Vagina (tissue), 2 donors: Measurements from ENCODE around the gene AICDA. TPM values are rescaled to one million over a fixed set of nuclear protein-coding genes. Genes with fewer than 3 reads are reported as not detected.

ENCODE experiments used
- DNase-seq, 2 donors: peaks; one replicate each; pipeline ENCODE4 v3.0.0-alpha.2; 2017; ENCODE audit errors: extremely low spot score in 2 of 2
- H3K27ac ChIP-seq: fragments of 200-600 bp; sonication (generic); one replicate; pipeline ENCODE4 v1.5.1; 2019
- H3K27me3 ChIP-seq: fragments of 200-600 bp; sonication (generic); one replicate; pipeline ENCODE4 v1.5.1; 2019
- H3K36me3 ChIP-seq, 2 donors: fragments of 200-600 bp; sonication (generic); one replicate each; pipeline ENCODE4 v1.5.1; 2017 to 2019
- H3K4me1 ChIP-seq: fragments of 200-600 bp; sonication (generic); one replicate; pipeline ENCODE4 v1.5.1; 2019
- H3K4me3 ChIP-seq, 2 donors: fragments of 200-600 bp; sonication (generic); 1 replicate in 1 of 2; 2 replicates in 1 of 2; pipeline ENCODE4 v1.5.1; 2016 to 2019
- H3K9me3 ChIP-seq: fragments of 200-600 bp; sonication (generic); one replicate; pipeline ENCODE4 v1.5.1; 2019
- POLR2A ChIP-seq, 2 donors: fragments of 450-650 bp; IDR thresholded peaks; one replicate each; pipeline ENCODE4 v1.6.1; 2017; ENCODE audit warnings: antibody characterized with exemption in 2 of 2, mild to moderate bottlenecking in 2 of 2, moderate library complexity in 2 of 2
- POLR2AphosphoS5 ChIP-seq, 2 donors: sonication (generic); formaldehyde crosslinking; IDR thresholded peaks; one replicate each; pipeline ENCODE4 v1.9.0; 2017; ENCODE audit warnings: antibody characterized with exemption in 2 of 2, mild to moderate bottlenecking in 2 of 2, low read depth in 1 of 2; ENCODE audit not compliant: insufficient read depth in 1 of 2
- intact Hi-C: fragments of 100-400 bp; cut with DNase I; formaldehyde crosslinking; loops from one replicate; pipeline ENCODE4 v1.15.1; 2023
- total RNA-seq: library from RNA; depleted of rRNA; stranded (reverse); fragments of >200 nt; gene quantifications from one replicate; pipeline ENCODE4 v1.2.3, GENCODE V29; 2016
- TF ChIP-seq, protein P1 (sequence below), 3 experiments: fragments of 450-650 bp in 2 of 3; fragments of 200-600 bp in 1 of 3; sonication (generic) in 1 of 3; IDR thresholded peaks; one replicate each; pipeline ENCODE4 v1.5.1; 2017 to 2019; ENCODE audit warnings: antibody characterized with exemption in 3 of 3, mild to moderate bottlenecking in 2 of 3, moderate library complexity in 2 of 3

The AICDA gene
- total RNA-seq, 1 donor from 2014 or later = not detected

DNA sequence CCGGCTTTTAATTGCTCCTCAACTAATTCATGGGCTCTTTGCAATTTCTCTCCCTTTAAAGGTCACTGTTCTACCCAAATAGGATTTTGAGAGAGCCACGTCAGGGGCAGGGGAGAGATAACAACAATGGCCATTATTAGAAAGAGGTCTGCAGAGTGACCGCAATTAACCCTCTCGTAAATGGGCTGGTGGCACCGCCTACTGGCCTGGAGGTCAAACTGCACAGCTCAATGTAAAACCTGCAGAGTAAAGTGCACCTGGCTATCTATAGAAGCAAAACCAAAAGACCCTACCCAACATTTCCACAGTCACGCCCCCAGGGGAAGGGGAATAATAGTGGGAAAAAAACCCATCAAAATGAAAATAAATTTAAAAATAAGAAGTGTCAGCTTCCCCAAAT is 50.3 kb downstream of the AICDA start:
- intact Hi-C loops = no loop called here
- TF ChIP-seq POLR2A (IDR thresholded peaks at IDR 0.05) (no peak), POLR2AphosphoS5 (IDR thresholded peaks at IDR 0.05; ENCODE audit: insufficient read depth in 1 of 2, low read depth in 1 of 2) (no peak)
- TF ChIP-seq, protein P1, sequence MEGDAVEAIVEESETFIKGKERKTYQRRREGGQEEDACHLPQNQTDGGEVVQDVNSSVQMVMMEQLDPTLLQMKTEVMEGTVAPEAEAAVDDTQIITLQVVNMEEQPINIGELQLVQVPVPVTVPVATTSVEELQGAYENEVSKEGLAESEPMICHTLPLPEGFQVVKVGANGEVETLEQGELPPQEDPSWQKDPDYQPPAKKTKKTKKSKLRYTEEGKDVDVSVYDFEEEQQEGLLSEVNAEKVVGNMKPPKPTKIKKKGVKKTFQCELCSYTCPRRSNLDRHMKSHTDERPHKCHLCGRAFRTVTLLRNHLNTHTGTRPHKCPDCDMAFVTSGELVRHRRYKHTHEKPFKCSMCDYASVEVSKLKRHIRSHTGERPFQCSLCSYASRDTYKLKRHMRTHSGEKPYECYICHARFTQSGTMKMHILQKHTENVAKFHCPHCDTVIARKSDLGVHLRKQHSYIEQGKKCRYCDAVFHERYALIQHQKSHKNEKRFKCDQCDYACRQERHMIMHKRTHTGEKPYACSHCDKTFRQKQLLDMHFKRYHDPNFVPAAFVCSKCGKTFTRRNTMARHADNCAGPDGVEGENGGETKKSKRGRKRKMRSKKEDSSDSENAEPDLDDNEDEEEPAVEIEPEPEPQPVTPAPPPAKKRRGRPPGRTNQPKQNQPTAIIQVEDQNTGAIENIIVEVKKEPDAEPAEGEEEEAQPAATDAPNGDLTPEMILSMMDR (IDR thresholded peaks at IDR 0.05) = no peak
- DNase-seq = no peak
- no peaks in the 10 kb centered on the region for H3K36me3 ChIP-seq
- no peaks in the 10 kb centered on the region for H3K4me1 ChIP-seq
- H3K9me3 ChIP-seq = no peaks in the 10 kb centered on the region
- no peaks in the 10 kb centered on the region for H3K27me3 ChIP-seq
- no peak overlapping the region for H3K4me3 ChIP-seq
- H3K27ac ChIP-seq = no peak overlapping the region

DNA sequence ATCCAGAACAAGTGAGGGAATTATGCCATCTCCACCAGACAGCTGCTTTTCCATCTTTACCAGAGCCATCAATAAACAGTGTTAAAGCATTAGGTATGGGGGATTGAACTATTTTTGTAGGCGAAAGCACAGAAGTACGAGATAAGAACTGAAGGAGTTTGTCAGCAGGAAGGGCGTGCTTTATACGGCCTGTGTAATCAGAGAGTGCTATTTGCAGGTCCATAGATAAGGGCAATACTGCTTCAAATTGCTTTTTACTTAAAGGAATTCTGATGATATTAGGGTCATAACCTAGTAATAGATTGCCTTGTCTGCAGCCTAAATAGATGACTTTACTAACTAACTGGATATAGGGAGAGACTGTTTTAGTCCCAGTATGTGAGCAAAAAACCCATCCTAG is 51.6 kb downstream of the AICDA start:
- no peaks in the 10 kb centered on the region for H3K4me1 ChIP-seq
- intact Hi-C loops = no loop called here
- TF ChIP-seq POLR2AphosphoS5 (IDR thresholded peaks at IDR 0.05; ENCODE audit: insufficient read depth in 1 of 2, low read depth in 1 of 2) = no peak
- no peak for TF ChIP-seq POLR2A (IDR thresholded peaks at IDR 0.05)
- TF ChIP-seq, protein P1 (IDR thresholded peaks at IDR 0.05) = no peak
- H3K36me3 ChIP-seq = no peaks in the 10 kb centered on the region
- no peak overlapping the region for H3K4me3 ChIP-seq
- H3K9me3 ChIP-seq = no peaks in the 10 kb centered on the region
- DNase-seq = no peak
- H3K27me3 ChIP-seq = no peaks in the 10 kb centered on the region
- no peak overlapping the region for H3K27ac ChIP-seq

DNA sequence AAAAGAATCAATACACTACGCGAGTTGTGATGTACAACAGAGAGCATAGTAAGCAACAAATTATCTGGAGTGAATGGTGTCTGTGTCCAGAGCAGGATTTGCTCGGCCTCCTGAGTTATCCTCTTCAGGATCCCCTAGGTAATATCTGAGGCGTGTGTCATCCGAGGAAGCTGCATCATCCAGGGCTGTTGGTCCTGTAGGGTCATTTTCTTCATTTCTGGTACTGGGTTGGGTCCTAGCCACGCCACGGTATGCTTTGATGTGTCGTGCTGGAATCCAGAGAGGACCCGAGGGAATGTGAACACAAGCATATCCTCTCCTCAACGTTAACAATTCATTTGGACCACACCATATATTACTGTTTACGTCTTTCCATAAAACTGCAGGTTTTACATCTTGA is 53.0 kb downstream of the AICDA start:
- no peaks in the 10 kb centered on the region for H3K27me3 ChIP-seq
- no peak for DNase-seq
- intact Hi-C loops = no loop called here
- no peaks in the 10 kb centered on the region for H3K36me3 ChIP-seq
- no peaks in the 10 kb centered on the region for H3K9me3 ChIP-seq
- no peaks in the 10 kb centered on the region for H3K4me1 ChIP-seq
- TF ChIP-seq, protein P1 (IDR thresholded peaks at IDR 0.05) = no peak
- TF ChIP-seq POLR2A (IDR thresholded peaks at IDR 0.05) (no peak), POLR2AphosphoS5 (IDR thresholded peaks at IDR 0.05; ENCODE audit: insufficient read depth in 1 of 2, low read depth in 1 of 2) (no peak)
- H3K4me3 ChIP-seq = no peak overlapping the region
- H3K27ac ChIP-seq = no peak overlapping the region

DNA sequence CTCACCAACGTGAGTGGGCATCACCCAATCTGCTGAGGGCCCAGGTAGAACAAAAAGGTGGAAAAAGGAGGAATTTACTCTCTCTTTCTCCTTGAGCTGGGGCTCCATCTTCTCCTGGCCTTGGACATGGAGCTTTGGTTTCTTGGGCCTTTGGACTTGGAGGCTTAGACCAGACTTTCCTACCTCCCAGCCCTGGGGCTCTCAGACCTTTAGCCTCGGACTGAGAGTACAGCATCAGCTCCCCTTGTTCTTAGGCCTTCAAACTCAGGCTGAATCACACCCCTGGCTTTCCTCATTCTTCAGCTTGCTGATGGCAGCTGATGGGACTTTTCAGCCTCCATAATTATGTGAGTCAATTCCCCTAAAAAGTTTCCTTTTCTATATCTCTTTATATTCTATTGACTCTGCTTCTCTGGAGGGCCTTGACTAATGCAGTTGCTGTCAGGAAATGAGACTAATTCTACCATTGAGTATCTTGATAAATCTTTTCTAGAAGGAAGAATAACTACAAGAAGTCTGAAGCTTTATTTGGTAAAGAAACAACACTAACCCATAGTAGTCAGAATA is 56.0 kb downstream of the AICDA start:
- Histone ChIP-seq H3K4me3 (no peak overlapping the region), H3K27ac (no peak overlapping the region), H3K9me3 (no peaks in the 10 kb centered on the region), H3K36me3 (no peaks in the 10 kb centered on the region), H3K4me1 (no peaks in the 10 kb centered on the region), H3K27me3 (no peaks in the 10 kb centered on the region)
- intact Hi-C loops = no loop called here
- TF ChIP-seq POLR2A (IDR thresholded peaks at IDR 0.05) = no peak
- TF ChIP-seq, protein P1 (IDR thresholded peaks at IDR 0.05) = no peak
- TF ChIP-seq POLR2AphosphoS5 (IDR thresholded peaks at IDR 0.05; ENCODE audit: insufficient read depth in 1 of 2, low read depth in 1 of 2) = no peak
- no peak for DNase-seq

DNA sequence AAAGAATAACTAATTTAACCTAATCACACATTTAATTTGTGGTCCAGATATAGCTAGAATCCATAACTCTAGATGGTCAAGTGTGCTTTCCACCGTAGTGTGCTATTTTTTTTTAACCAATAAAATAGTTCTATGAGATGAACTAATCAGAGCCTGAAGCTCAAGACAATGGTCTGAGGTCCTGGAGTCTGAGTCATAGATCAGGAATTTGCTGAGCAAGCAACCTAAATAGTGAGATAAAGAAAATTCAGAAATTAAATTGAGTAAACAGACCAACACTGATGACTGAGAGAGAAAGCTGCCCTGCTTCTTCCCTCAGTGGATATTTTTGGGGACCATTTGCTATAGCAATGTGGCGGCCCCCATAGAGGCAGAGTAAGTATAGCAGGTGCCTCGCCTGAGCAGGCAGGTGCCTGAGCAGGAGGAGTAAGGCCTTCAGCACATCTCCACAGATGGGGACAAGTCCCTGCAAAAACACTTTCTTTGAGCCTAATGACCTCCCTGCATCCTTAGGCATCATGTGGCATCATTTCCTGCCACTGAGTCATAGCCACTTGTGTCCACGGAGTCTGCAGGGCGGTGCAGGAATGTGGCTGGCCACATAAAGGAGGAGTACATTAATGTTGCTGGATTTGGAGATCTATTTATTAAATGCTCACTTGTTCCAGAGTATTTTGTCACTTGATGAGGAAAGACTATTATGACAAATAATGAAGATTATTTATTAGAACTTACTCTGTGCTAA is 58.0 kb downstream of the AICDA start:
- H3K4me3 ChIP-seq = no peak overlapping the region
- intact Hi-C loops = no loop called here
- DNase-seq = no peak
- H3K27me3 ChIP-seq = no peaks in the 10 kb centered on the region
- TF ChIP-seq, protein P1 (IDR thresholded peaks at IDR 0.05) = no peak
- TF ChIP-seq POLR2AphosphoS5 (IDR thresholded peaks at IDR 0.05; ENCODE audit: insufficient read depth in 1 of 2, low read depth in 1 of 2) (no peak), POLR2A (IDR thresholded peaks at IDR 0.05) (no peak)
- H3K36me3 ChIP-seq = no peaks in the 10 kb centered on the region
- H3K9me3 ChIP-seq = no peaks in the 10 kb centered on the region
- H3K27ac ChIP-seq = no peak overlapping the region
- H3K4me1 ChIP-seq = no peaks in the 10 kb centered on the region
